Activated CD8-positive, alpha-beta T cell treated with anti-CD3 and anti-CD28 coated beads for 36 hours (primary cell): Measurements from ENCODE around the gene TCF7. TPM values are rescaled to one million over a fixed set of nuclear protein-coding genes. Genes with fewer than 3 reads are reported as not detected.

ENCODE experiments used
- ATAC-seq: fragments of 200-7000 bp; cut with Tn5 transposase; one replicate; pipeline ENCODE4 v1.10.0; 2021; ENCODE audit warnings: mild to moderate bottlenecking, moderate library complexity
- CTCF ChIA-PET: fragments of 350-600 bp; sonication (Branson Sonifier 250); formaldehyde crosslinking; loops from one replicate; lab custom pipeline; 2021; ENCODE audit warnings: antibody characterized with exemption; lab: Charles Lee
- POLR2A ChIA-PET: fragments of 350-600 bp; sonication (Branson Sonifier 250); formaldehyde crosslinking; loops from one replicate; lab custom pipeline; 2021; ENCODE audit warnings: antibody characterized with exemption; lab: Charles Lee
- DNase-seq: peaks from one replicate; pipeline ENCODE4 v3.0.0-alpha.2; 2020
- H3K27ac Mint-ChIP-seq: one replicate; pipeline ENCODE4 v1.8.0; 2021; ENCODE audit warnings: mild to moderate bottlenecking, mixed read lengths
- H3K27me3 Mint-ChIP-seq: one replicate; pipeline ENCODE4 v1.8.0; 2021; ENCODE audit warnings: mixed read lengths
- H3K36me3 Mint-ChIP-seq: one replicate; pipeline ENCODE4 v1.8.0; 2021; ENCODE audit warnings: low read depth, mixed read lengths
- H3K4me1 Mint-ChIP-seq: one replicate; pipeline ENCODE4 v1.8.0; 2021; ENCODE audit warnings: low read depth, mixed read lengths
- H3K4me3 Mint-ChIP-seq: one replicate; pipeline ENCODE4 v1.8.0; 2021; ENCODE audit warnings: mild to moderate bottlenecking, moderate library complexity, mixed read lengths
- H3K9me3 Mint-ChIP-seq: one replicate; pipeline ENCODE4 v1.8.0; 2021; ENCODE audit warnings: mixed read lengths
- CTCF ChIP-seq: fragments of 200-600 bp; IDR thresholded peaks from one replicate; pipeline ENCODE4 v1.8.0; 2022; ENCODE audit warnings: antibody characterized with exemption, mild to moderate bottlenecking
- intact Hi-C: fragments of 100-400 bp; cut with micrococcal nuclease; formaldehyde crosslinking; loops from one replicate; pipeline ENCODE4 v1.10.0; 2022
- total RNA-seq, 2 experiments: library from RNA; stranded (reverse); gene quantifications; one replicate each; pipeline ENCODE4 v1.2.3, GENCODE V29; 2021

Gene TCF7
- total RNA-seq, 2 experiments from 2014 or later, result 47.4 to 50.3 TPM

GRCh38 chr5:134130239-134130945 is 15.9 kb downstream of the TCF7 start:
- Mint-ChIP-seq H3K27me3 (no peaks in the 10 kb centered on the region), H3K36me3 (peaks cover 35% of the 10 kb centered on the region), H3K4me1 (peaks cover 96% of the 10 kb centered on the region), H3K4me3 (peak overlapping the region; percentile 65), H3K9me3 (no peaks in the 10 kb centered on the region), H3K27ac (peak overlapping the region; percentile 82)
- TF ChIP-seq CTCF, result no peak
- intact Hi-C loops, result loop anchor here (2.0 kb wide), 1 partner anchor 14 kb away; no protein-coding TSS in a partner anchor
- CTCF ChIA-PET, result interaction anchor here (1.6 to 38.2 kb wide), 2 partner anchors 64 to 88 kb away, joined by 3 to 1049 read pairs; no protein-coding TSS in a partner anchor
- DNase-seq (no peak), ATAC-seq (no peak)
- POLR2A ChIA-PET, result interaction anchor here (1.3 to 2.6 kb wide), 4 partner anchors 22 to 90 kb away, joined by 3 to 11 read pairs (median 4); no protein-coding TSS in a partner anchor

DNA sequence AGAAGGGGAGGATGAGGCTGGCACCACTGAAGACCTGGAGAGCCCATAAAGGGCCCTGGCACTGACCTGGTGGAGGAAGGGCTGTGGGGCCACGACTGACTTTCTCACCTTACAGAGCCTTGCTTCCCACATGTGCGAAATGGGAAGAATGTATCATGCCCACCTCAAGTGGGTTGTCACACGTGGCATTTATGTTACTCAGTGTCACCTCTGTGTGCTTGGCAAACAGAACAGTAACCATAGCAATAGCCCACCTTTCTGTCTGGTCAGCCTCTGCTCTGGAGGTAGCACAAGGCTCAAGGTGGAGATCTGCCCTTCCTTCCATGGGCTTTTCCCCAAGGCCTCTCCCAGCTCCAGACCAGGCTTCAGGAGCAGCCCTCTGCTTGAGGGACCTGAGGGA is 16.7 kb downstream of the TCF7 start:
- DNase-seq (peak; percentile 83), ATAC-seq (peak; percentile 20)
- no peak overlapping the region for H3K4me3 Mint-ChIP-seq
- no peaks in the 10 kb centered on the region for H3K9me3 Mint-ChIP-seq
- intact Hi-C loops, result loop anchor here (2.0 kb wide), 1 partner anchor 14 kb away; no protein-coding TSS in a partner anchor
- no peaks in the 10 kb centered on the region for H3K27me3 Mint-ChIP-seq
- CTCF ChIA-PET, result interaction anchor here (38.2 kb wide), 1 partner anchor 89 kb away, joined by 1049 read pairs; no protein-coding TSS in a partner anchor
- no peak for TF ChIP-seq CTCF
- peaks cover 35% of the 10 kb centered on the region for H3K36me3 Mint-ChIP-seq
- POLR2A ChIA-PET, result interaction anchor here (1.4 to 1.7 kb wide), 3 partner anchors 10 to 91 kb away, joined by 4 to 6 read pairs (median 5); no protein-coding TSS in a partner anchor
- peak overlapping the region; percentile 82 for H3K27ac Mint-ChIP-seq
- peaks cover 96% of the 10 kb centered on the region for H3K4me1 Mint-ChIP-seq

DNA sequence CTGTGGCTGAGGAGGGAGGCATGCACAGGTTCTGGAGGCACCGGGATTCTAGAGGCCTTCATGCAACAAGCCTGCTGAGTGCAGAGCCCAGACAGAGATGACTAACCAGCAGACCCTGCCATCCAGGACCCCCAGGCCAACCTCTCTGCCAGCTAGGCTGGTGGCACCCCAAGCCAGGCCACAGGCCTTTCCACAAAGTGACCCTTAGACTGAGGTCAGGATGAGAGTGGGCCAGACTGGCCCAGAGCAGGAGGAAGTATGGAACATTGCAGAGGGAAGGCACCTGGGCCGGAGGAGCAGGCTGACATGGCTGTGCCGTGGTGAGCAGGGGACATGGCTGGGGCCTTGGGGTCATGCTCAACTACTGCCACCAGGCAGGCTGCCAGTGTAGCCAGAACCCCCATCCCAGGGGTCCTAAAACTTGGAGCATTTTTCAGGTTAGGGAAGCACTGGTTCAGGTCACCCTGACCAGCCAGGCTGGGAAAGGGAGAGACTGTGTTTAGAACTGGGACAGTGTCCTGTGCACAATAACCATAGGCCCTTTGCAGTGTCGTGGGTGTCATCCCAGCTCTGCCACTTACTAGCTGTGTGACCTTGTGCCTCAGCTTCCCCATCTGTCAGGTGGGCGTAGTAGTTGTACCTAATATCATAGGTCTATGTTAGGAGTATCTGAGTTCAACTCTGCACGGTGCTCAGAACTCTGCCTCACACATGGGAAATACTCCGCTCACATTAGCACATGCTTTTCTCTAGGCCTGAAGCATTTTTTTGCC is 17.3 kb downstream of the TCF7 start:
- ChIA-PET CTCF (interaction anchor here (0.6 to 38.2 kb wide), 3 partner anchors 68 to 455 kb away, joined by 3 to 1049 read pairs (median 3); no protein-coding TSS in a partner anchor), POLR2A (interaction anchor here (0.5 to 8.0 kb wide), 7 partner anchors 10 to 257 kb away, joined by 3 to 63 read pairs (median 5); no protein-coding TSS in a partner anchor)
- peaks cover 97% of the 10 kb centered on the region for H3K4me1 Mint-ChIP-seq
- H3K27me3 Mint-ChIP-seq, result no peaks in the 10 kb centered on the region
- no peak for TF ChIP-seq CTCF
- H3K4me3 Mint-ChIP-seq, result peak overlapping the region; percentile 54
- intact Hi-C loops, result loop anchor here (2.0 kb wide), 1 partner anchor 15 kb away; no protein-coding TSS in a partner anchor
- H3K9me3 Mint-ChIP-seq, result no peaks in the 10 kb centered on the region
- ATAC-seq (peak; percentile 2), DNase-seq (peak; percentile 35)
- peaks cover 34% of the 10 kb centered on the region for H3K36me3 Mint-ChIP-seq
- peak overlapping the region; percentile 82 for H3K27ac Mint-ChIP-seq

- DNase-seq, result peak; percentile 95
- CTCF ChIA-PET, result interaction anchor here (1.1 to 38.2 kb wide), 2 partner anchors 90 to 455 kb away, joined by 3 to 1049 read pairs; no protein-coding TSS in a partner anchor
- Mint-ChIP-seq H3K9me3 (no peaks in the 10 kb centered on the region), H3K4me3 (peak overlapping the region; percentile 54), H3K4me1 (peaks cover 97% of the 10 kb centered on the region), H3K27ac (peak overlapping the region; percentile 82), H3K27me3 (no peaks in the 10 kb centered on the region), H3K36me3 (peaks cover 41% of the 10 kb centered on the region)
- POLR2A ChIA-PET, result interaction anchor here (0.5 to 8.0 kb wide), 8 partner anchors 9 to 258 kb away, joined by 3 to 63 read pairs (median 4); no protein-coding TSS in a partner anchor
- ATAC-seq, result peak; percentile 68
- TF ChIP-seq CTCF, result peak; percentile 21
- intact Hi-C loops, result no loop called here
These were observed 18.1 kb downstream of the TCF7 start for GRCh38 chr5:134132372-134133187.
